HepG2 (cell line): ENCODE data around the gene ZNF846. TPM values are rescaled to one million over a fixed set of nuclear protein-coding genes. Genes with fewer than 3 reads are reported as not detected.
"Not testable (repeated sequence)": the region's sequence is repeated elsewhere in the genome, so short reads cannot be mapped to it uniquely, and the experiment has no call there.

Source experiments
- ATAC-seq: fragments of 200-7000 bp; cut with Tn5 transposase; 3 replicates; pipeline ENCODE4 v1.9.1; 2020; ENCODE audit warnings: mild to moderate bottlenecking, moderate library complexity
- BruUV-seq: library from RNA; stranded (reverse); fragments of 400-500 nt; replicated peaks from 2 replicates; lab custom pipeline; 2021; lab: Mats Ljungman, UMichigan
- CTCF ChIA-PET: fragments of 300-600 bp; formaldehyde crosslinking; extraction: SDS; loops from one replicate; lab custom pipeline; 2021; ENCODE audit warnings: low total read pairs, inconsistent platforms, low intra/inter-chr PET ratio; lab: Yijun Ruan, JAX
- POLR2A ChIA-PET: fragments of 350-600 bp; sonication (Branson Sonifier 250); formaldehyde crosslinking; loops from one replicate; lab custom pipeline; 2020; ENCODE audit warnings: antibody characterized with exemption, inconsistent platforms; lab: Yijun Ruan, JAX
- DNase-seq: peaks from one replicate; pipeline ENCODE4 v3.0.0-alpha.2; 2015; ENCODE audit warnings: low spot score
- FAIRE-seq: peaks from 3 replicates; lab custom pipeline; 2011; peaks lifted over from hg19 to GRCh38; lab: Jason Lieb, UNC
- H2AFZ ChIP-seq: one replicate; pipeline ENCODE4 v1.6.1; 2011; ENCODE audit warnings: low read length, inconsistent platforms
- H3K27ac ChIP-seq: fragments of 300-600 bp; 3 replicates; pipeline ENCODE4 v1.8.0; 2011; ENCODE audit warnings: mixed run types, mild to moderate bottlenecking, mixed read lengths, low read length, inconsistent platforms; ENCODE audit not compliant: insufficient read depth; ENCODE audit errors: extremely low read length
- H3K27me3 ChIP-seq, 2 experiments: fragments of 200-600 bp in 1 of 2; 2 replicates in 1 of 2; 3 replicates in 1 of 2; pipeline versions ENCODE4 v1.6.0 to v1.8.0; 2011; ENCODE audit warnings: low read length in 2 of 2, mild to moderate bottlenecking in 2 of 2, moderate library complexity in 2 of 2, inconsistent platforms in 1 of 2; ENCODE audit not compliant: insufficient read depth in 2 of 2, control insufficient read depth in 1 of 2
- H3K36me3 ChIP-seq, 2 experiments: fragments of 200-600 bp in 1 of 2; replicated peaks in 1 of 2; 2 replicates in 1 of 2; 3 replicates in 1 of 2; pipeline versions ENCODE4 v1.5.1 to v1.8.0; 2011; ENCODE audit warnings: low read length in 2 of 2, inconsistent platforms in 1 of 2; ENCODE audit not compliant: insufficient read depth in 2 of 2, control insufficient read depth in 1 of 2
- H3K4me1 ChIP-seq: 2 replicates; pipeline ENCODE4 v1.5.1; 2012; ENCODE audit warnings: low read length, inconsistent platforms; ENCODE audit not compliant: insufficient read depth
- H3K4me2 ChIP-seq: 2 replicates; pipeline ENCODE4 v1.6.0; 2011; ENCODE audit warnings: low read depth, low read length, inconsistent platforms
- H3K4me3 ChIP-seq, 3 experiments: fragments of 200-600 bp in 1 of 3; sonication (generic), shearing (Covaris generic) in 1 of 3; replicated peaks in 1 of 3; 2 replicates each; pipeline ENCODE4 v1.5.1; 2011 to 2016; ENCODE audit warnings: low read length in 3 of 3, inconsistent platforms in 2 of 3, low read depth in 2 of 3, mild to moderate bottlenecking in 2 of 3, control low read depth in 1 of 3, mixed read lengths in 1 of 3; ENCODE audit not compliant: insufficient read depth in 1 of 3
- H3K79me2 ChIP-seq: one replicate; pipeline ENCODE4 v1.6.1; 2011; ENCODE audit warnings: low read length, inconsistent platforms; ENCODE audit not compliant: insufficient read depth
- H3K9ac ChIP-seq: 2 replicates; pipeline ENCODE4 v1.6.0; 2011; ENCODE audit warnings: mild to moderate bottlenecking, low read depth, low read length, inconsistent platforms; ENCODE audit not compliant: insufficient read depth
- H3K9me3 ChIP-seq: 2 replicates; pipeline ENCODE4 v1.5.1; 2012; ENCODE audit warnings: mild to moderate bottlenecking, low read length
- H4K20me1 ChIP-seq: 2 replicates; pipeline ENCODE4 v1.6.0; 2011; ENCODE audit warnings: inconsistent platforms, mild to moderate bottlenecking, low read length, moderate library complexity; ENCODE audit not compliant: insufficient read depth
- HINFP ChIP-seq: sonication (generic); formaldehyde crosslinking; IDR thresholded peaks from 2 replicates; pipeline ENCODE4 v1.4.0; 2020; ENCODE audit warnings: low read depth, mild to moderate bottlenecking, missing genetic modification reagents
- HOXA9 ChIP-seq: sonication (generic); formaldehyde crosslinking; IDR thresholded peaks from 2 replicates; pipeline ENCODE4 v1.8.1; 2022; ENCODE audit warnings: missing genetic modification reagents, mild to moderate bottlenecking, moderate library complexity, borderline replicate concordance
- NCOR1 ChIP-seq: fragments of 200-600 bp; sonication (generic); IDR thresholded peaks from 2 replicates; pipeline ENCODE4 v1.7.0; 2017; ENCODE audit warnings: antibody characterized with exemption, low read length, borderline replicate concordance
- NFKB2 ChIP-seq: sonication (generic); formaldehyde crosslinking; IDR thresholded peaks from 2 replicates; pipeline ENCODE4 v1.4.0; 2020; ENCODE audit warnings: missing genetic modification reagents, borderline replicate concordance
- NFYB ChIP-seq: sonication (generic); formaldehyde crosslinking; IDR thresholded peaks from 2 replicates; pipeline ENCODE4 v1.4.0; 2020; ENCODE audit warnings: missing genetic modification reagents
- RORA ChIP-seq: sonication (generic); formaldehyde crosslinking; IDR thresholded peaks from 2 replicates; pipeline ENCODE4 v1.5.0; 2020; ENCODE audit warnings: mild to moderate bottlenecking, missing genetic modification reagents, moderate library complexity
- SALL2 ChIP-seq: sonication (generic); formaldehyde crosslinking; IDR thresholded peaks from 2 replicates; pipeline ENCODE4 v1.8.1; 2023; ENCODE audit warnings: mild to moderate bottlenecking, missing genetic modification reagents, inconsistent platforms
- TBX2 ChIP-seq: sonication (generic); formaldehyde crosslinking; IDR thresholded peaks from 2 replicates; pipeline ENCODE4 v1.5.0; 2020; ENCODE audit warnings: missing genetic modification reagents, mild to moderate bottlenecking, borderline replicate concordance
- ZNF235 ChIP-seq: sonication (generic); formaldehyde crosslinking; IDR thresholded peaks from 2 replicates; pipeline ENCODE4 v1.8.1; 2023; ENCODE audit warnings: mild to moderate bottlenecking, missing genetic modification reagents, borderline replicate concordance
- WGBS: methylation state at CpG from one replicate; pipeline ENCODE4 v1.1.6; 2017; ENCODE audit warnings: low lambda C conversion rate; 5-methylcytosine and 5-hydroxymethylcytosine counted together
- in situ Hi-C: cut with HindIII; loops from 2 replicates; pipeline ENCODE4 v1.10.0; 2017; ENCODE audit warnings: low pct_unique_long_range_greater_than_20kb; ENCODE audit not compliant: extremely low pct_ligation_motif_present
- intact Hi-C: fragments of 100-400 bp; cut with micrococcal nuclease; formaldehyde crosslinking; loops from one replicate; pipeline ENCODE4 v1.10.0; 2022; ENCODE audit not compliant: unreplicated experiment
- polyA plus RNA-seq, 8 experiments: library from polyadenylated mRNA; depleted of rRNA in 3 of 8; stranded (reverse) in 7 of 8; unstranded in 1 of 8; fragments of >200 nt; fragmentation: Illumina TruSeq in 4 of 8; extraction: Trizol in 4 of 8; gene quantifications; 2 replicates each; pipeline versions ENCODE4 v1.2.1 to v1.2.3, GENCODE V29; 2011 to 2016; ENCODE audit warnings: low read depth in 4 of 8, missing spikeins in 1 of 8, mixed read lengths in 1 of 8; ENCODE audit not compliant: insufficient read depth in 1 of 8
- total RNA-seq, 5 experiments: library from RNA; depleted of rRNA; stranded (reverse); fragments of >200 nt; fragmentation: Illumina TruSeq; extraction: Trizol; gene quantifications; 2 replicates each; pipeline ENCODE4 v1.2.3, GENCODE V29; 2016; ENCODE audit warnings: low read depth in 1 of 5
- TF ChIP-seq, protein P1 (sequence below): sonication (generic); formaldehyde crosslinking; IDR thresholded peaks from 2 replicates; pipeline ENCODE4 v1.9.0; 2022; ENCODE audit warnings: low read depth, missing genetic modification reagents
- TF ChIP-seq, protein P2 (sequence below): sonication (generic); formaldehyde crosslinking; IDR thresholded peaks from 2 replicates; pipeline ENCODE4 v1.5.0; 2020; ENCODE audit warnings: missing genetic modification reagents, mild to moderate bottlenecking, borderline replicate concordance

Gene ZNF846
- total and polyA plus RNA-seq, 2 of the 13 experiments (the other 11 are each of a cell fraction or from before 2014, with no cell fraction given): 4.8 to 5.4 TPM

DNA sequence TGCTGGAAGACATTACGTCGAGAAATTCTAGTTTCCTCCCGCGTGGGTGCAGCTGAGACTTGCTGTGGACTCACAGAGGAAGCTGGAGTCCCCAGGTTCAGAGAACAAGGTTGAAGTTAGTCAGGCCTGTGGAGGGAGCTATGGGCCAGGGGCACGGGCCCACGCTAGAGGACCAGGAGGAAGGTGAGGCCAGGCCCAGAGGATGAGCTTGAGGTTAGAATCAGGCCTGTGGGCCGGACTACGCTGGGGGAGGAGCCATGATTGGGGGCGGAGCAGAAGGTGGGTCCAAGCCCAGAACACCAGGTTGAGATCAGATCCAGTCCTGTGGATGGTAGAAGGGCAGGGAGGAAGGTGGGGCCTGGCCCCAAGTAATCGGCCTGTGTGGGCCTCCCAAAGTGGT lies 32.6 kb downstream of the ZNF846 start (continued):
- TF ChIP-seq, protein P1, sequence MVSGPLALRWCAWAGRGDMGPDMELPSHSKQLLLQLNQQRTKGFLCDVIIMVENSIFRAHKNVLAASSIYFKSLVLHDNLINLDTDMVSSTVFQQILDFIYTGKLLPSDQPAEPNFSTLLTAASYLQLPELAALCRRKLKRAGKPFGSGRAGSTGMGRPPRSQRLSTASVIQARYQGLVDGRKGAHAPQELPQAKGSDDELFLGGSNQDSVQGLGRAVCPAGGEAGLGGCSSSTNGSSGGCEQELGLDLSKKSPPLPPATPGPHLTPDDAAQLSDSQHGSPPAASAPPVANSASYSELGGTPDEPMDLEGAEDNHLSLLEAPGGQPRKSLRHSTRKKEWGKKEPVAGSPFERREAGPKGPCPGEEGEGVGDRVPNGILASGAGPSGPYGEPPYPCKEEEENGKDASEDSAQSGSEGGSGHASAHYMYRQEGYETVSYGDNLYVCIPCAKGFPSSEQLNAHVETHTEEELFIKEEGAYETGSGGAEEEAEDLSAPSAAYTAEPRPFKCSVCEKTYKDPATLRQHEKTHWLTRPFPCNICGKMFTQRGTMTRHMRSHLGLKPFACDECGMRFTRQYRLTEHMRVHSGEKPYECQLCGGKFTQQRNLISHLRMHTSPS (CRISPR knock-in tag): no peak

- ATAC-seq, FAIRE-seq, H2AFZ ChIP-seq, H3K4me3 ChIP-seq, H3K9me3 ChIP-seq, in situ Hi-C loops, intact Hi-C loops, H3K79me2 ChIP-seq, BruUV-seq, POLR2A ChIA-PET, H3K9ac ChIP-seq, H3K27ac ChIP-seq, H3K36me3 ChIP-seq, DNase-seq, H4K20me1 ChIP-seq, H3K4me1 ChIP-seq, H3K4me2 ChIP-seq, CTCF ChIA-PET: not testable (repeated sequence)
- WGBS: 31% methylated on average over 6 of the region's 10 CpGs
- peaks cover 0 to 13% of the 10 kb centered on the region in 2 experiments; a peak in 1 of 5 replicates for H3K27me3 ChIP-seq
Observed at GRCh38 chr19:9730056-9730455, 38.5 kb downstream of the ZNF846 start.

DNA sequence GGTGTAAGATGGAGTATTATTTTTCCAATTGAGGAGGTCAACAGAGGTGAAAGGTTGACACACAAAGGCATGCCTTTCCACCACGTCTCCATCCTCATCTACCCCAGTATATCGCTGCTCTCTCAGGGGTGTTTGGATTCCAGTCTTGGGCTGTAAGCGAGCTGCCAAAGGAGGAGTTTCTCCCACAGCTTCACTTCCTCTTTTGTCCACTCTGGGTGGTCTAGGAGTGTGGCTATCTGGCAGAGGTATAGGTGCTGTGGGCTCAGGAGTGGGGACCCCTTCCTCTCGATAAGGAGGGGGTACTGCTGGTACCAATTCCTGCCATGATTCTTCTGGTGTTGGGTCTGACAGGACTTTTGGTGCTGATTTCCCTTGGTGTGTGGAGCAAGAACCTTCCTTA lies 39.4 kb downstream of the ZNF846 start:
- H3K4me3 ChIP-seq: no peak overlapping the region
- no peak overlapping the region for H3K9ac ChIP-seq
- H3K4me2 ChIP-seq: no peak overlapping the region
- no peak for ATAC-seq
- no peak overlapping the region for H2AFZ ChIP-seq
- in situ Hi-C loops (no loop called here), intact Hi-C loops (no loop called here)
- no peak for FAIRE-seq
- no peak for DNase-seq
- WGBS: 0% methylated on average over 4 of the region's 4 CpGs
- peaks cover 0 to 14% of the 10 kb centered on the region in 2 experiments; a peak in 1 of 5 replicates for H3K27me3 ChIP-seq
- POLR2A ChIA-PET: no interaction called here
- no peak overlapping the region for H3K27ac ChIP-seq
- no peaks in the 10 kb centered on the region for H3K9me3 ChIP-seq
- H3K4me1 ChIP-seq: no peaks in the 10 kb centered on the region
- no peaks in the 10 kb centered on the region for H3K79me2 ChIP-seq
- CTCF ChIA-PET: no interaction called here
- no TSS peak for BruUV-seq
- H3K36me3 ChIP-seq: no peaks in the 10 kb centered on the region
- H4K20me1 ChIP-seq: no peaks in the 10 kb centered on the region
- TF ChIP-seq NCOR1 (no peak), RORA (no peak), NFYB (no peak), ZNF235 (CRISPR knock-in tag) (no peak), NFKB2 (CRISPR knock-in tag) (no peak), HOXA9 (CRISPR knock-in tag) (no peak), TBX2 (CRISPR knock-in tag) (no peak), HINFP (CRISPR knock-in tag) (no peak), SALL2 (CRISPR knock-in tag) (no peak)
- TF ChIP-seq, protein P2, sequence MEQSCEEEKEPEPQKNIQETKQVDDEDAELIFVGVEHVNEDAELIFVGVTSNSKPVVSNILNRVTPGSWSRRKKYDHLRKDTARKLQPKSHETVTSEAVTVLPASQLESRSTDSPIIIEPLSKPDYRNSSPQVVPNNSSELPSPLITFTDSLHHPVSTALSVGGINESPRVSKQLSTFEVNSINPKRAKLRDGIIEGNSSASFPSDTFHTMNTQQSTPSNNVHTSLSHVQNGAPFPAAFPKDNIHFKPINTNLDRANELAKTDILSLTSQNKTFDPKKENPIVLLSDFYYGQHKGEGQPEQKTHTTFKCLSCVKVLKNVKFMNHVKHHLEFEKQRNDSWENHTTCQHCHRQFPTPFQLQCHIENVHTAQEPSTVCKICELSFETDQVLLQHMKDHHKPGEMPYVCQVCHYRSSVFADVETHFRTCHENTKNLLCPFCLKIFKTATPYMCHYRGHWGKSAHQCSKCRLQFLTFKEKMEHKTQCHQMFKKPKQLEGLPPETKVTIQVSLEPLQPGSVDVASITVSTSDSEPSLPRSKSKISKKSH (CRISPR knock-in tag): no peak
